Stimulated activated CD8-positive, alpha-beta memory T cell treated with anti-CD3 and anti-CD28 coated beads, Interleukin-15, amount 100 ng/mL, for 1 hour (primary cell): ENCODE measurements around the gene SPINK6.

ENCODE experiments used
- DNase-seq: peaks from one replicate; pipeline ENCODE4 v3.0.0-alpha.2; 2020; ENCODE audit warnings: low read depth

Gene SPINK6

GRCh38 chr5:148202531-148203203 is at the start of gene SPINK6:
Gene SPINK6 (plus strand): TSS chr5:148203042. CDS start chr5:148203097, 55 bp downstream.
- no peak for DNase-seq

DNA sequence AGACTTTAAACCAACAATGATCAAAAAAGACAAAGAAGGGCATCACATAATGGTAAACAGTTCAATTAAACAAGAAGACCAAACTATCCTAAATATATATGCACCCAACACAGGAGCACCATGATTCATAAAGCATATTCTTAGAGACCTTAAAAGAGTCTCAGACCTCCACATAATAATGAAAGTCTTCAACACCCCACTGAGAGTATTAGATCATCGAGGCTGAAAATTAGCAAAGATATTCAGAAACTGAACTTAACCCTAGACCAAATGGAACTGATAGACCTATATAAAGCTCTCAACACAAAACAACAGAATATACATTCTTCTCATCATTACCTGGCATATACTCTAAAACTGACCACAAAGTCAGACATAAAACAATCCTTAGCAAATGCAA is 46.2 kb upstream of the SPINK6 start:
- no peak for DNase-seq

DNA sequence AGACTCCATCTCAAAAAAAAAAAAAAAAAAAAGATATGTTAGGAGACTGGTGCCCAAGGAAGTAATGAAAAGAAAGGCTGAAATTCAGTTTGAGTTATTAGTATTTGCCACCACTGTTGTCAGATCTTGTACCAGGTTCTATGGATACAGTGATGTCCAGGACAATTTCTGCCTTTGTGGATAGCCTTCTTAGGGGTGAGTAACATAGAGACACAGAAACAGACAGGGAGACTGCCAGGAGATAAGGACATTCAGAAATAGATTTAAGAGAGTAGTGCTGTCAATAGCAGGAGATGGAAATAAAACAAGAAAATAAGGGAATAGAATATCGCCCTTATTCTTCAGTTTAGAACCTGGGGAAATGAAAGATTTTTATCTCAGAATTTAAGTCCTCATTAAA is 40.8 kb upstream of the SPINK6 start:
- no peak for DNase-seq

GRCh38 chr5:148163345-148163744 is 39.5 kb upstream of the SPINK6 start:
- DNase-seq = no peak

DNA sequence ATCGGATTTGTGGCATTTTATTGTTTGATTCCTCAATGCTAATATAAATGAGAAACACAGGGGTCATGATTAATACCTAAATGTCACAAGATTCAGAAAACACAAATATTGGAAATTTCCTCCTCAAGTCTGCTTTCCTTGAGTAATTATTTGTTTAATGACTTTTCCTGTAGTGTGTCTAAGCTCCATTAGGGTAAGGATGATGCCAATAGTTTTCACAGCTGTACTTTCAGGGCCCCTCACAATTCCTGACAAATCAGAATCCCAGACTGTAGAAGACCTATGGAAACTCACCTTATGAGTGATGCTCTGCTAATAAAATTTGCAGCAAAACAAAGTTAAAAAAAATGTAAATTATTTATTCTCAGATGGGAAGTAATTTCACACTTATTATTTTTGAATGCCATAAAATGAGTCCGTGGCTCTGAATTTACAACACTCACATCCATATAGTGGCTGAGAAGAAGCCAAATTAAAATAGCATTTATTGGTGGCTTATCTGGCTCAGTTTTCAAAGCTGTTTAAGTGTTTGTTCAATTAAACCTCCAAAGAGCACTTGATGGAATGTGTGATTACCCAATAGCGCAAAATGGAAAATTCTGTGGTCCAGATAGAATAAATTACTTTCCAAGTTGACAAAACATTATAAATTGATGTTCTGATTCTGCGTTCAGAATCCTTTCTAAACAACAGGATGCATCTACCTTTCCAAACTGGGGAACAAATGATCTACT is 36.1 kb upstream of the SPINK6 start:
- DNase-seq = no peak

DNA sequence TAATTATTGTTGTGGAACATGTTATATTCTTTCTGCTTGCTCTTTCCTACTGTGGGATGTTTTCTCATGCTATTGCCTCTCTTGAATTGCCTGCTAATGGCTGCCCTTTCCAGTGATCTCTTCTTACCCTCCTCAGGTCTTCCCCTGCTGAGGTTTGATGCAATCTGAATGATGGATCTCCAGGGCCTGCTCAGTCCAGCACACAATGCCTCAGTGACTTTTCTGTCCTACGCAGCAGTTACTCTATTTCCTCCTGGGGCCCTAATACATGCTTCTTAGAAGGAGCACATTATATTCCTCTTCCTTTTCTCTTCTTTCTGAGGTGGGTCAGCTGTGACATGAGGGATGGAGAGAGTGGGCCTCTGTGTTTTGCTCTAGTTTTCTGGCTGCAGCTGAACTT is 34.6 kb upstream of the SPINK6 start, which contains the start of gene SPINK14:
Gene SPINK14 (plus strand): TSS at position 301 of the 400 bp plus-strand sequence. CDS start 1,187 bp downstream, outside the sequence.
- DNase-seq = no peak

- DNase-seq = no peak
Observed at GRCh38 chr5:148172377-148172776, 30.5 kb upstream of the SPINK6 start.

DNA sequence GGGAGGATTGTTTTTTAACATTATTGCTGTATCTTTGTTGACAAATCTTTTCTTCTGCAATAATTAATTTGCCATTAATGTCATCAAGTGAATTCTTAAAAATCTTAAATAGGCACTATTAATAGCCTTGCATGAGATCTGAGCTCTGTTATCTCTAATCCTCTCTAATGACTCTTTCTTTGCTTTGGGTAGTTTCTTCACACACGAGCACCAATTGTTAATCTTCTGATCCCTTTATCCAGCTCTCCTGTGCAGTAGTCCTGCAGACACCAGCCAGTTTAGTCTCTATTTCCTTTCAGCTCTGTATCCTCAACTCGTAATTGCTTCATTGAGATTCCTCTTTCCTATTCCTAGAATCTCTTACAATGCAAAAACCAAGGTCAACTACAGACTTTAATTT is 26.4 kb upstream of the SPINK6 start:
- DNase-seq = no peak

DNA sequence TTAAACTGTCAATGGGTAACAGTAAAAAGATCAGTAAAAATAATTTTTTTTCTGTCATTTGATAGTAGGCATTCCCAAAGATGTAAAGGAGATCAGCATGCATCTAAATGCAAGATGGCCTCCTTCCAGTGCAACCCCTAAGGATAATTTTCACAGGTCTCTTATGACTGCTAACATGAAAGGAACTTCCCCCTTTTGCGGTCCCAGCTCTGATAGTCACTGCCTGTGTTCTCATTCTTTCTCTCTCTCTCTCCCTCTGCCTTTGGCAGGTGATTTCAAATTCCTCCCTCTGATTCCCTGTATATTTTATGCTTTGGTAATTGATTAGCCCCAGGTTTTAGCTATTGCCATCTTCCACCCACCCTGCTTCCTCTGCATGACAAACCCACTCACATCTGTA is 25.6 kb upstream of the SPINK6 start:
- no peak for DNase-seq

- no peak for DNase-seq
Observed at GRCh38 chr5:148179234-148179824, 23.5 kb upstream of the SPINK6 start.

DNA sequence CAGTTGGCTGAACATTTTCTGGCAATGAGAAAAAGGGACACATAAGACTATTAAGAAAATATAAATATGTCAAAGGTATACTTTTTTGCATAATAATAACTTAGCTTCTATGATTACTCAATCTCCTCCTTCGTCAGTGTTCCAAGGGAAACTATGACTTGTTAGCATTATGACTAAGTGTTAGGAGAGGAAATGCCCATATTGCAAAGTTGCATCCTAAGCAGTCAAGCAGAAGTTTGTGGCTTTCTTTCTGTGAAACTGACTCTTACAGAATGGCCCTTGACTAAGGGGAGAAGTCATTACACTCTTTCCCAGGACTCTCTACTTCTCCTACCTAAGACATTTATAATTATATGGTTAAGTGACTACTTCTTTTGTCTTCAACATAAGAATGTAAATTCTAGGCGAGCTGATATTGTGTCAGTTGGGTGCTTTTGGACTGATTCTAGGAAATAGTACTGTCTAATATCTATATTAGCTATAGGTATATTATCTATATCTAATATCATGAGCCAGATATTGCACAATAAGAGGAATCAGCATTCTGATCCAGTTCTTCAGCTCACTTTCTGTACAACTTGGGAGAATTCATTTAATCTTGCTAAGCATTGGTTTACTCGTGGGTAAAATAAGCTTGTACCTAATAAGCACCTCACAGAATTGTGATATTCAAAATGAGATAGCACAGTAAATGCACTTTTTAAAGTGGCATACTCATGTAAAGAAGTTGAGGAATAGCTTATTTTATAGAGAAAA is 16.4 kb upstream of the SPINK6 start:
- DNase-seq = no peak

GRCh38 chr5:148191010-148191409 is 11.8 kb upstream of the SPINK6 start:
- DNase-seq = no peak

DNA sequence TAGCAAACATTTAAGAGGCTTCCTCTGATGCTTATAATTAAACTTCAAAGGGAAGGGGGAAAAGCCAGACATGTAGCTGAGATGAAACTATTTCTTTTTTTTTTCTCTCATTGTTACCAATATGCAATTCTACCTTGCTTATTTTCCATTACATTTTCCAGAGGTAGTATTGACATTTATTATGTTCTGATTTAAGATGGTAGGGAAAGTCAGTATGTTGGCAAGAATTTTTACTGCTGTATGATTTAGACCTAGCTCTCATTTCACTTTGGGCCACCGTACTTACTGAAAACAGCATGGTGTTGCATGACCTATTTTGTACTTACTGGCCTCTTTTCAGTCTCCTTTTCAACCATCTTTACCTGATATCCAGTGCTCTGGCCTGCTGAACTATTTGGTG is 9.6 kb upstream of the SPINK6 start:
- DNase-seq = no peak

GRCh38 chr5:148201151-148201550 is 1.7 kb upstream of the SPINK6 start:
- DNase-seq = no peak

DNA sequence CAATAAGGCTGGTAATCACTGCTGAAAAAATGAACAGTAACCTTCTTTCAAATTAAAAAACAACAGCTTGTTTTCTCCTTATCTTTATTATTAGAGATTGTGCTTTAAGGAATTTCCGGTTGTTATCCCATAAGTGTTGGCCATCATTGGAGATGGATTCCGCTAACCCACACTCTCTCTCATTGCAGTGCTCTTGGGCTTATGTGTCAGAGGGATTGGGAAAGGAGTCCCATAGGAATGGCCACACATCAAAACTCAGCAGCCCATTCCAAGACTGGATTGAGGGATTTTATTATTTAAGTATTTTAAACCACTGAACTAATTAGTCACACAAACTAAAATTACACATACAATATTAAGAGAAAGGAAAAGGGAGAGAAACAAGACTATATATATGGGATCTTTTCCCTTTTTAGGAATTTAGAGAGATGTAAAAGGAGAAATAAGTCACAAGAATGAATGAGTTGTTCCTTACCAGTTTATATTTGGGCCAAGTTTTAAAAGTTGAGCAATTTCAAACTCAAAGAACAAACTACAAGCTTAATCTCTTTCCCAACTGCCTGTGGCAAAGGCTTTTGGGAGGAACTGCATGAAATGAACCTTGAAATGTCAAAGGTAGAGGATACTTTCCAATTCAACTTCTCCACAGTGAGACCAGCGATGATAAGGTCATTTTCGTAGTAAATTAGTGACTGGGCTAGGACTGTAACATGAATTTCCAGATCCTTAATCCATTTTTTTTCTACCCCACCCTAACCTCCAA is 2.4 kb downstream of the SPINK6 start:
- no peak for DNase-seq

DNA sequence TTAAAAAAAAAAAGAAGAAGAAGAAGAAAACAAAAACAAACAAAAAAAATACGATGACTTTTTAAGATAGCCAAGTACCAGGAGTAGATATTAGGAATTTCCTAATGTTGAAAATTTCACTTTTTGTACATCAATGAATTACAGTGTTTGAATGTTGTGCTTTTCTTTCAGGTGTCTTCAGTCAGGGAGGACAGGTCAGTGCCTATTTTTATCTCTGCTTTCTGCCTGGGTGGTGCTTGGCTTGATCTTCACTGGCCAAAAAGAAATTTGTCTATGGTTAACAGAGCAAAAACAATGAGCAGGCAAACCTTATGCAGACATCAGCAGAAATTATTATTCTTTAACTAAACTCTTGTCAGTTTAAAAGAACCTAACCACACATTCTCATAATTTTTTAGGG is 3.0 kb downstream of the SPINK6 start:
- DNase-seq = no peak

- no peak for DNase-seq
Observed at GRCh38 chr5:148206620-148207019, 3.8 kb downstream of the SPINK6 start.

DNA sequence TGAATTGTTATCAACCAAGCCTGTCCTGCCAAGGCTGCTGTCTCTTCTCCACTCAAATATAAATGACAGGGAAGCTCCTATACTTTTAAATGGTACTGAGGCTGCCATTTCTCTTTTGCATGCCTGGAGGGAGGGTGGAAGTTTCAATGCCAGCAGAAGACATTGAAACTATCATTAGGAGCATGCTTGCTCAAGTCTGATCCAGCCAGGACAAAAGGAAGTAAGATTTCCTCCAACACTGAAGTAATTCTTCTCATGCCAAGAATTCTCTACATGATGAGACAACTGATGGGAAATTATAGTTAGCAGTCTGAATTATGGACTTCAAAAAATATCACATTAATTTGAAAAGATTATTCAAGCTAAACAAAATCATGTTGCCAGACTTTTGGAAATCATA is 5.4 kb downstream of the SPINK6 start:
- no peak for DNase-seq

GRCh38 chr5:148209151-148209770 is 6.4 kb downstream of the SPINK6 start:
- DNase-seq = no peak

DNA sequence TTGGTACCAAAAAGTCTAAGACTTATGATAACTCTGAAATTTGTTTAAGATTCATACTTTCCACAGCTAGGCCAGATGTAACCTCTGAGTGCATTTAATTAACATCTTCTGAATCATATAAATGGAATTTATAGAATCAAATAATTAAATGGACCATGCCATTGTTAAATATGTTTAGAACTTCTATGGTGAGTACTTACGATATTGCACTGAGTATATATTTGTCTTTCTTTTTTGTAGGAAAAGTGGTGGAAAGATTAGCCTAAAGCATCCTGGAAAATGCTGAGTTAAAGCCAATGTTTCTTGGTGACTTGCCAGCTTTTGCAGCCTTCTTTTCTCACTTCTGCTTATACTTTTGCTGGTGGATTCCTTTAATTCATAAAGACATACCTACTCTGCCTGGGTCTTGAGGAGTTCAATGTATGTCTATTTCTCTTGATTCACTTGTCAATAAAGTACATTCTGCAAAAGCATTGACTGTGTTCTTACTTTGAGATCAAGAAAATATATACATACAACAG is 11.9 kb downstream of the SPINK6 start:
- no peak for DNase-seq

- no peak for DNase-seq
Observed at GRCh38 chr5:148221508-148221907, 18.7 kb downstream of the SPINK6 start.
